PC-9 (cell line): Measurements from ENCODE around the gene SCD5.

Source experiments
- EZH2 ChIP-seq: fragments of 200-600 bp; sonication (generic); IDR thresholded peaks from 2 replicates; pipeline ENCODE4 v1.8.0; 2017; ENCODE audit warnings: antibody characterized with exemption, low read depth
- TF ChIP-seq, protein P1 (sequence below): fragments of 200-600 bp; sonication (generic); conservative IDR thresholded peaks from 2 replicates; pipeline ENCODE4 v1.6.1; 2017; ENCODE audit warnings: mixed run types, antibody characterized with exemption, mild to moderate bottlenecking, moderate library complexity

DNA sequence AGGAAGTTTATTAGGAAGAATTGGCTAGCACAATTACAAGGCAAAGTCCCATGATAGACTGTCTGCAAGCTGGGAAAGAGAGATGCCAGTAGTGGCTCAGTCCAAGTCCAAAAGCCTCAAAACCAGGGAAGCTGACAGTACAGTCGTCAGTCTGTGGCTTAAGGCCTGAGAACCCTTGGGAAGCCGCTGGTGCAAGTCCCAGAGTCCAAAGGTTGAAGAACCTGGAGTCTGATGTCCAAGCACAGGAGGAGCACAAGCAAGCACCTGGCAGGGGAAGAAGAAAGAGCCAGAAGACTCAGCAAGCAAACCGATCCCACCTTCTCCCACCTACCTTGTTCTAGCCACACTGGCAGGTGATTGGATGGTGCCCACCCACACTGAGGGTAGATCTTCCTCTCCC, 185.5 kb downstream of the SCD5 start:
- TF ChIP-seq, protein P1, sequence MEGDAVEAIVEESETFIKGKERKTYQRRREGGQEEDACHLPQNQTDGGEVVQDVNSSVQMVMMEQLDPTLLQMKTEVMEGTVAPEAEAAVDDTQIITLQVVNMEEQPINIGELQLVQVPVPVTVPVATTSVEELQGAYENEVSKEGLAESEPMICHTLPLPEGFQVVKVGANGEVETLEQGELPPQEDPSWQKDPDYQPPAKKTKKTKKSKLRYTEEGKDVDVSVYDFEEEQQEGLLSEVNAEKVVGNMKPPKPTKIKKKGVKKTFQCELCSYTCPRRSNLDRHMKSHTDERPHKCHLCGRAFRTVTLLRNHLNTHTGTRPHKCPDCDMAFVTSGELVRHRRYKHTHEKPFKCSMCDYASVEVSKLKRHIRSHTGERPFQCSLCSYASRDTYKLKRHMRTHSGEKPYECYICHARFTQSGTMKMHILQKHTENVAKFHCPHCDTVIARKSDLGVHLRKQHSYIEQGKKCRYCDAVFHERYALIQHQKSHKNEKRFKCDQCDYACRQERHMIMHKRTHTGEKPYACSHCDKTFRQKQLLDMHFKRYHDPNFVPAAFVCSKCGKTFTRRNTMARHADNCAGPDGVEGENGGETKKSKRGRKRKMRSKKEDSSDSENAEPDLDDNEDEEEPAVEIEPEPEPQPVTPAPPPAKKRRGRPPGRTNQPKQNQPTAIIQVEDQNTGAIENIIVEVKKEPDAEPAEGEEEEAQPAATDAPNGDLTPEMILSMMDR = no peak
- no peak for TF ChIP-seq EZH2
